ENCODE data around the gene FLYWCH1. TPM values are rescaled to one million over a fixed set of nuclear protein-coding genes. Genes with fewer than 3 reads are reported as not detected.

Gene FLYWCH1
- total and polyA plus RNA-seq, 9 of the 15 experiments (the other 6 are each of a cell fraction or from before 2014, with no cell fraction given) = 0.18 to 33.6 (median 11.3) TPM

DNA sequence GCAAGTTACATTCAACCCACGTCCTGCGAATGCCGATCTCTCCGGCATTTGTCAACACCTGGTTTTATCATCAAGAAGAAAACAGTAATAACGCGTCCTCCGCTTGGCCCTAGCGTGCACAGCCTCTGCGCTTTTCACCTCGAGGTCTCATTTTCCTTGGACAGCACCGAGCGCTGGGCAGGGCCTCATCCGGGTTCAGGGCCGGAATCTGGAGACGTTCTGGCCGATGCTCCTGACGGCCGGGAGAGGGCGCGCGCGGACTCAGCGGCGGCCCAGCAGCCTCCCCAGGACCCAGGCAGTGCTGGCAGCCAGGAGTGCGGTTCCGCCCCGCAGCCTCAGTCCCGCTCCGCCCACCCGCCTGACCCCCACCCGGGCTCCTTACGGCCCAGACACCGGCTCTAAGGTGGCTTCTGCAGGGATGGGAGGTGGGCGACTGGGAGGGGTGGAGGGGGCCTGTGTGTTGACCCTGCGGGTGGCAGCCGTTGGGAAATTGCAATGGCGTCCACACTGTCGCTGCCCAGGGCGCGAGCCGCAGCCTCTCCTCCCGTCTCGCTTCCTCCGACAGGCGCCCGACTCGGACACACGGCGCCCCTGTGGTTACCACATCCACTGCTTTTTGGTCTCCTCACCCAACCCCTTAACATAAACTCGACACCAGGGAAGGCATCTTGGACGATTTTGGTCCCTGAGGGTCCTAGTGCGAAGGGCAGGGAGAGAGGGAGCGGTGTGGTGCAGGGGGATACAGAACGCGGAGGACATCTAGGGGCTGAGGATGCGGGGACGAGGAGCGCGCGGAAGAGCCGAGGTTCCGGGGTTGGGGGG, 7.4 kb upstream of the FLYWCH1 start (continued):
- no peak; the same call in 1 of the 2 replicates for TF ChIP-seq NCOR1 (IDR thresholded peaks at IDR 0.05)
- peak; percentile 19 for TF ChIP-seq POLR2B (IDR thresholded peaks at IDR 0.05; ENCODE audit: low read depth, partially characterized antibody)
- no peak for TF ChIP-seq ZC3H8 (IDR thresholded peaks at IDR 0.05)
- TF ChIP-seq CBFB (CRISPR knock-in tag; IDR thresholded peaks at IDR 0.05) = no peak
- TF ChIP-seq TFAM (CRISPR knock-in tag; conservative IDR thresholded peaks at IDR 0.05) = no peak
- TF ChIP-seq LCOR (CRISPR knock-in tag; IDR thresholded peaks at IDR 0.05) = 0 out of 2 replicates have a peak, but pooled peaks have one; percentile 69
- no peak for TF ChIP-seq FOXO4 (CRISPR knock-in tag; IDR thresholded peaks at IDR 0.05)
- no peak for TF ChIP-seq ZNF143 (CRISPR knock-in tag; IDR thresholded peaks at IDR 0.05)
- no peak for TF ChIP-seq KLF6 (CRISPR knock-in tag; IDR thresholded peaks at IDR 0.05; ENCODE audit: borderline replicate concordance)
- no peak for TF ChIP-seq ZNF23 (CRISPR knock-in tag; IDR thresholded peaks at IDR 0.05)
- TF ChIP-seq, protein P1, sequence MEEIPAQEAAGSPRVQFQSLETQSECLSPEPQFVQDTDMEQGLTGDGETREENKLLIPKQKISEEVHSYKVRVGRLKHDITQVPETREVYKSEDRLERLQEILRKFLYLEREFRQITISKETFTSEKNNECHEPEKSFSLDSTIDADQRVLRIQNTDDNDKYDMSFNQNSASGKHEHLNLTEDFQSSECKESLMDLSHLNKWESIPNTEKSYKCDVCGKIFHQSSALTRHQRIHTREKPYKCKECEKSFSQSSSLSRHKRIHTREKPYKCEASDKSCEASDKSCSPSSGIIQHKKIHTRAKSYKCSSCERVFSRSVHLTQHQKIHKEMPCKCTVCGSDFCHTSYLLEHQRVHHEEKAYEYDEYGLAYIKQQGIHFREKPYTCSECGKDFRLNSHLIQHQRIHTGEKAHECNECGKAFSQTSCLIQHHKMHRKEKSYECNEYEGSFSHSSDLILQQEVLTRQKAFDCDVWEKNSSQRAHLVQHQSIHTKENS (CRISPR knock-in tag; IDR thresholded peaks at IDR 0.05) = no peak
- TF ChIP-seq, protein P2, sequence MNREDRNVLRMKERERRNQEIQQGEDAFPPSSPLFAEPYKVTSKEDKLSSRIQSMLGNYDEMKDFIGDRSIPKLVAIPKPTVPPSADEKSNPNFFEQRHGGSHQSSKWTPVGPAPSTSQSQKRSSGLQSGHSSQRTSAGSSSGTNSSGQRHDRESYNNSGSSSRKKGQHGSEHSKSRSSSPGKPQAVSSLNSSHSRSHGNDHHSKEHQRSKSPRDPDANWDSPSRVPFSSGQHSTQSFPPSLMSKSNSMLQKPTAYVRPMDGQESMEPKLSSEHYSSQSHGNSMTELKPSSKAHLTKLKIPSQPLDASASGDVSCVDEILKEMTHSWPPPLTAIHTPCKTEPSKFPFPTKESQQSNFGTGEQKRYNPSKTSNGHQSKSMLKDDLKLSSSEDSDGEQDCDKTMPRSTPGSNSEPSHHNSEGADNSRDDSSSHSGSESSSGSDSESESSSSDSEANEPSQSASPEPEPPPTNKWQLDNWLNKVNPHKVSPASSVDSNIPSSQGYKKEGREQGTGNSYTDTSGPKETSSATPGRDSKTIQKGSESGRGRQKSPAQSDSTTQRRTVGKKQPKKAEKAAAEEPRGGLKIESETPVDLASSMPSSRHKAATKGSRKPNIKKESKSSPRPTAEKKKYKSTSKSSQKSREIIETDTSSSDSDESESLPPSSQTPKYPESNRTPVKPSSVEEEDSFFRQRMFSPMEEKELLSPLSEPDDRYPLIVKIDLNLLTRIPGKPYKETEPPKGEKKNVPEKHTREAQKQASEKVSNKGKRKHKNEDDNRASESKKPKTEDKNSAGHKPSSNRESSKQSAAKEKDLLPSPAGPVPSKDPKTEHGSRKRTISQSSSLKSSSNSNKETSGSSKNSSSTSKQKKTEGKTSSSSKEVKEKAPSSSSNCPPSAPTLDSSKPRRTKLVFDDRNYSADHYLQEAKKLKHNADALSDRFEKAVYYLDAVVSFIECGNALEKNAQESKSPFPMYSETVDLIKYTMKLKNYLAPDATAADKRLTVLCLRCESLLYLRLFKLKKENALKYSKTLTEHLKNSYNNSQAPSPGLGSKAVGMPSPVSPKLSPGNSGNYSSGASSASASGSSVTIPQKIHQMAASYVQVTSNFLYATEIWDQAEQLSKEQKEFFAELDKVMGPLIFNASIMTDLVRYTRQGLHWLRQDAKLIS (CRISPR knock-in tag; IDR thresholded peaks at IDR 0.05) = 0 out of 2 replicates have a peak, but pooled peaks have one; percentile 30
- no peak for TF ChIP-seq ZNF707 (CRISPR knock-in tag; conservative IDR thresholded peaks at IDR 0.05)
- no peak for TF ChIP-seq TFE3 (CRISPR knock-in tag; IDR thresholded peaks at IDR 0.05)
- no peak for TF ChIP-seq ZNF586 (CRISPR knock-in tag; conservative IDR thresholded peaks at IDR 0.05)
- TF ChIP-seq SOX6 (IDR thresholded peaks at IDR 0.05) = peak; percentile 14; the same call in 1 of the 2 replicates

Data from K562 (cell line).